Measurements from ENCODE around the gene KDM1A. TPM values are rescaled to one million over a fixed set of nuclear protein-coding genes. Genes with fewer than 3 reads are reported as not detected.
A peak's percentile ranks its signal among the peaks of the same experiment; 100 is the strongest.

The KDM1A gene
- total RNA-seq, 1 experiment from 2014 or later, result 72.3 TPM

DNA sequence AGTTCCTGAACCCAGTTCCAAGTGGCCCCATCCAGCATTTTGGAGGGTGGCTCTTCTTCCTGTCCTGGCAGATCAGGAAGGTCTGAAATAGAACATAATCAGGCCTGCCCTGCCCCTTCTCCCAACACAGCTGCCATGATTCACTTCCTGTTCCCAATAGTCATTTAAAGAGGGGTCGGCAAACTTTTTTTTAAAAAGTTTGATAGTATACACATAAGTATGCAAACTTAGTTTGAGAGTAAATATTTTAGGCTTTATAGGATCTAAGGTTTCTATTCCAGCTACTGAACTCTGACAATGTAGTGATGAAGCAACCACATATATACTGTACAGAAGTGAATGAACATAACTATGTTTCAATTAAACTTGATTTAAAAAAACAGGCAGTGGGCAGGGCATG is 83.0 kb downstream of the KDM1A start:
- intact Hi-C loops (cut with micrococcal nuclease), result loop anchor here (10.0 kb wide), 1 partner anchor 303 kb away; no protein-coding TSS in a partner anchor
- POLR2A ChIA-PET, result interaction anchor here (0.6 to 7.3 kb wide), 14 partner anchors 9 to 93 kb away, joined by 3 to 154 read pairs (median 5); partner anchors contain the start of genes KDM1A and LUZP1

DNA sequence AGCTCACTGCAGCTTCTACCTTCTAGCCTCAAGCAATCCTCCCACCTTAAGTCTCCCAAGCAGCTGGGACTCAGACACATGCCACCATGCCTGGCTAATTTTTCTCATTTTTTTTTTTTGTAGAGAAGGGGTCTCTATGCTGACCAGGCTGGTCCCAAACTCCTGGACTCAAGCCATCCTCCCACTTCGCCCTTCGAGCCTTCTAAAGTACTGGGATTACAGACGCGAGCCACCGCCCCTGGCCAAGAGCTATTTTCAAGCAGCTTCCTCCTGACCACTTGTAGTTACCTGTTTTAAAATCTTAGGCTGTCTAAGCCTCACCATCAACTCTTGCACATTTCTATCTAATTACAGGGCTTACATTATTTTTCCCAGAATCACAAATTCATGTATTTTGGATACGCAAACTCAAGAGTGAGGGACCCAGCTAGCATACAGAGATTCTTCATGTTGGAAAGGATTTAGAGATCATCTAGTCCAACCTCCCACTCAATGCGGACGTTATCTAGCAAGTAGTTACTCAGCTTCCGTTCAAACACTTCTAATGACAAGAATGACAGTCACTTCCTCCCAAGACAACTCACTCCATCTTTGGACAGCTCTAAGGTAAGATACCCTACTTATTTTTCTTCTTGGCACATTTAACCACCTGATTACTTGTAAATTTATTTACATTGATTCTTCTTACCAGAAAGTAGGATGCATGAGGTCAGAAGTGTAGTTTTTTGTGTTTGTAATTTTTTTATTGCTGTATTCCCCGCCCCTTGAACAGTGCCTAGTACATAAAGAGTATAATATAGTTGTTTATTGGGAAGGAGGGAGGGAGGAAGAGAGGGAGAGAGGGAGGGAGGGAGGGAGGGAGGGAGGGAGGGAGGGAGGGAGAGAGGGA is 84.0 kb downstream of the KDM1A start:
- intact Hi-C loops (cut with micrococcal nuclease), result loop anchor here (10.0 kb wide), 1 partner anchor 302 kb away; no protein-coding TSS in a partner anchor
- Mint-ChIP-seq H3K27ac (ENCODE audit: low read depth, unreplicated experiment) (peak overlapping the region; percentile 70), H3K9me3 (ENCODE audit: unreplicated experiment) (no peaks in the 10 kb centered on the region), H3K4me3 (ENCODE audit: unreplicated experiment) (peak overlapping the region; percentile 10), H3K27me3 (ENCODE audit: insufficient read depth, unreplicated experiment) (no peaks in the 10 kb centered on the region), H3K36me3 (ENCODE audit: insufficient read depth, unreplicated experiment) (peaks cover 38% of the 10 kb centered on the region), H3K4me1 (ENCODE audit: insufficient read depth, unreplicated experiment) (peaks cover 57% of the 10 kb centered on the region)
- BruUV-seq (replicated peaks), result no TSS peak
- ChIA-PET POLR2A (interaction anchor here (0.8 to 7.3 kb wide), 14 partner anchors 8 to 84 kb away, joined by 3 to 154 read pairs (median 5); partner anchors contain the start of genes KDM1A and LUZP1), CTCF (interaction anchor here (0.6 to 13.5 kb wide), 3 partner anchors 13 to 205 kb away, joined by 3 to 405 read pairs (median 3); no protein-coding TSS in a partner anchor)
- TF ChIP-seq, protein P1, sequence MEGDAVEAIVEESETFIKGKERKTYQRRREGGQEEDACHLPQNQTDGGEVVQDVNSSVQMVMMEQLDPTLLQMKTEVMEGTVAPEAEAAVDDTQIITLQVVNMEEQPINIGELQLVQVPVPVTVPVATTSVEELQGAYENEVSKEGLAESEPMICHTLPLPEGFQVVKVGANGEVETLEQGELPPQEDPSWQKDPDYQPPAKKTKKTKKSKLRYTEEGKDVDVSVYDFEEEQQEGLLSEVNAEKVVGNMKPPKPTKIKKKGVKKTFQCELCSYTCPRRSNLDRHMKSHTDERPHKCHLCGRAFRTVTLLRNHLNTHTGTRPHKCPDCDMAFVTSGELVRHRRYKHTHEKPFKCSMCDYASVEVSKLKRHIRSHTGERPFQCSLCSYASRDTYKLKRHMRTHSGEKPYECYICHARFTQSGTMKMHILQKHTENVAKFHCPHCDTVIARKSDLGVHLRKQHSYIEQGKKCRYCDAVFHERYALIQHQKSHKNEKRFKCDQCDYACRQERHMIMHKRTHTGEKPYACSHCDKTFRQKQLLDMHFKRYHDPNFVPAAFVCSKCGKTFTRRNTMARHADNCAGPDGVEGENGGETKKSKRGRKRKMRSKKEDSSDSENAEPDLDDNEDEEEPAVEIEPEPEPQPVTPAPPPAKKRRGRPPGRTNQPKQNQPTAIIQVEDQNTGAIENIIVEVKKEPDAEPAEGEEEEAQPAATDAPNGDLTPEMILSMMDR (IDR thresholded peaks at IDR 0.05; ENCODE audit: unreplicated experiment), result no peak
- DNase-seq (ENCODE audit: unreplicated experiment), result no peak

More for the DNA sequence above, 83.0 kb downstream of the KDM1A start:
- CTCF ChIA-PET, result interaction anchor here (13.5 kb wide), 1 partner anchor 81 kb away, joined by 405 read pairs; no protein-coding TSS in a partner anchor
- Mint-ChIP-seq H3K9me3 (ENCODE audit: unreplicated experiment) (no peaks in the 10 kb centered on the region), H3K4me3 (ENCODE audit: unreplicated experiment) (peak overlapping the region; percentile 9), H3K27me3 (ENCODE audit: insufficient read depth, unreplicated experiment) (no peaks in the 10 kb centered on the region), H3K36me3 (ENCODE audit: insufficient read depth, unreplicated experiment) (peaks cover 40% of the 10 kb centered on the region), H3K4me1 (ENCODE audit: insufficient read depth, unreplicated experiment) (peaks cover 67% of the 10 kb centered on the region), H3K27ac (ENCODE audit: low read depth, unreplicated experiment) (peak overlapping the region; percentile 70)
- BruUV-seq (replicated peaks), result no TSS peak
- TF ChIP-seq, protein P1 (IDR thresholded peaks at IDR 0.05; ENCODE audit: unreplicated experiment), result no peak
- DNase-seq (ENCODE audit: unreplicated experiment), result peak; percentile 47

DNA sequence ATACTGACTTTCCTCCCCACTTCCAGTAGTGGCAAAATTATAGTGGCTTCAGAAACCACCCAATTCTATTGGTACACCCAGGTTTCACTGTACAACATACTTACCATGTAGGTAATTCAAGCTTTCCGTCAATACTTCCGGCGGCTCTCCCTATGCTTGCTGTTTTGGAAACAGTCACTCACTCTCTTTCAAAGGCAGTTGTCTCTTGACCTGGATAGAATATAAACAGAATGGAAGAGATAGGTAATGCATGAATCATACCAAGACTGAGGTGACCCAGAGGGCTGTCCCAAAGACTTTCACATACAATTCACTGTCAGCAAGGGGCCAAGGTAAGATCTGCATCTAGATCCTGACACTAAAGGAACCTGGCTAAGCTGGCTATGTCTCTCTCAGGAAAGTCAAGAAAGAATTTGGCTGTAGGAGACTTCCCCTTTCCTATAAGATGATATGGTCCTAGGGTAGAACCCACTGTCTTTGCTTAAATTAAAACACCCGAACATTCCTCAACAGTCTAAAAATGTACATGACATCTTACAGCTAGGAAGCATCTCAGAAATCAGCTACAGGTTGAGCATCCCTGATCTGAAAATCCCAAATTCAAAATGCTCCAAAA is 89.8 kb downstream of the KDM1A start:
- Mint-ChIP-seq H3K27me3 (ENCODE audit: insufficient read depth, unreplicated experiment) (no peaks in the 10 kb centered on the region), H3K27ac (ENCODE audit: low read depth, unreplicated experiment) (no peak overlapping the region), H3K4me3 (ENCODE audit: unreplicated experiment) (no peak overlapping the region), H3K9me3 (ENCODE audit: unreplicated experiment) (no peaks in the 10 kb centered on the region), H3K4me1 (ENCODE audit: insufficient read depth, unreplicated experiment) (peaks cover 26% of the 10 kb centered on the region), H3K36me3 (ENCODE audit: insufficient read depth, unreplicated experiment) (peaks cover 37% of the 10 kb centered on the region)
- no TSS peak for BruUV-seq (replicated peaks)
- intact Hi-C loops (cut with micrococcal nuclease), result loop anchor here (10.0 kb wide), 1 partner anchor 296 kb away; no protein-coding TSS in a partner anchor
- TF ChIP-seq, protein P1 (IDR thresholded peaks at IDR 0.05; ENCODE audit: unreplicated experiment), result no peak
- ChIA-PET CTCF (interaction anchor here (3.0 kb wide), 1 partner anchor 9 kb away, joined by 16 read pairs; no protein-coding TSS in a partner anchor), POLR2A (interaction anchor here (0.6 to 1.2 kb wide), 3 partner anchors 18 to 138 kb away, joined by 3 read pairs; no protein-coding TSS in a partner anchor)
- no peak for DNase-seq (ENCODE audit: unreplicated experiment)
